ENCODE data around the gene INPP4A.
"Not testable (repeated sequence)": the region's sequence is repeated elsewhere in the genome, so short reads cannot be mapped to it uniquely, and the experiment has no call there.

INPP4A gene

GRCh38 chr2:98434492-98434891 lies 10.2 kb upstream of the INPP4A start:
- in situ Hi-C loops (cut with MboI; ENCODE audit: low sequenced_read_pairs): no loop called here

DNA sequence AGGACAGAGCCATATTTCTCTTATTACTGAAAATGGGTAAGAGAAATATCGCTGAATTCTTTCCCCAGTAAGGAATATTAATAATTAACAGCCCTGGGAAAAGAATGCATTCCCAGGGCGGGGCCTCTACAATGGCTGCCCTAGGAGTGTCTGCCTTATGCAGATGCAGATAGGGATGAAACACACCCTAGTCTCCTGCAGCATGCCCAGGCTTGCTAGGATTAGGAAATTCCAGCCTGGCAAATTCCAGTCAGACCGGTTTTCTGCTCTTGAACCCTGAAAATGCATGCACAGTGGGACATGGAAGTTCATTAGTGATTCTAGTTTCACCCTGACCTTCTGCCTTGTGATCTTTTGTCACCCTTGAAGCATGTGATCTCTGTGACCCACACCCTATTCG lies 9.0 kb upstream of the INPP4A start:
- in situ Hi-C loops (cut with MboI; ENCODE audit: low sequenced_read_pairs): not testable (repeated sequence)

DNA sequence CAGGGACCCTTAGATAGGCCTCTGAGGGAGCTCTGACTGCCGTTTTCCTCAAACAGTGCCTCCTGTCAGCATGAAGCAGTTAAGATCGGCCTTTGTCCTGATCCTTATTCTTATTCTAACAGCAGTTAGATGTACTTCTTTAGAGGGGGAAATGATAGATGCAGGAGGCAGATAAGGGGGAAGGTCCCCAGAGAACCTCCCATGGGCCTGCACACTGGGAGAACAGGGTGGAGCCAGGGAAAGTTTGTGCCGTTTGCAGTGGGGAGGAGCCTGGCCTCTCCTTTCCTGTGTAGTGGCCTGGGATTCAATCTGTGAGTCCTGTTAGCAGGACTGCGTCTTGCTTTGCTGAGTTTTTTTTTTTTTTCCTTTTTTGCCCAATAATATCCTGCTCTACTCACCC lies 7.9 kb upstream of the INPP4A start:
- in situ Hi-C loops (cut with MboI; ENCODE audit: low sequenced_read_pairs): no loop called here

DNA sequence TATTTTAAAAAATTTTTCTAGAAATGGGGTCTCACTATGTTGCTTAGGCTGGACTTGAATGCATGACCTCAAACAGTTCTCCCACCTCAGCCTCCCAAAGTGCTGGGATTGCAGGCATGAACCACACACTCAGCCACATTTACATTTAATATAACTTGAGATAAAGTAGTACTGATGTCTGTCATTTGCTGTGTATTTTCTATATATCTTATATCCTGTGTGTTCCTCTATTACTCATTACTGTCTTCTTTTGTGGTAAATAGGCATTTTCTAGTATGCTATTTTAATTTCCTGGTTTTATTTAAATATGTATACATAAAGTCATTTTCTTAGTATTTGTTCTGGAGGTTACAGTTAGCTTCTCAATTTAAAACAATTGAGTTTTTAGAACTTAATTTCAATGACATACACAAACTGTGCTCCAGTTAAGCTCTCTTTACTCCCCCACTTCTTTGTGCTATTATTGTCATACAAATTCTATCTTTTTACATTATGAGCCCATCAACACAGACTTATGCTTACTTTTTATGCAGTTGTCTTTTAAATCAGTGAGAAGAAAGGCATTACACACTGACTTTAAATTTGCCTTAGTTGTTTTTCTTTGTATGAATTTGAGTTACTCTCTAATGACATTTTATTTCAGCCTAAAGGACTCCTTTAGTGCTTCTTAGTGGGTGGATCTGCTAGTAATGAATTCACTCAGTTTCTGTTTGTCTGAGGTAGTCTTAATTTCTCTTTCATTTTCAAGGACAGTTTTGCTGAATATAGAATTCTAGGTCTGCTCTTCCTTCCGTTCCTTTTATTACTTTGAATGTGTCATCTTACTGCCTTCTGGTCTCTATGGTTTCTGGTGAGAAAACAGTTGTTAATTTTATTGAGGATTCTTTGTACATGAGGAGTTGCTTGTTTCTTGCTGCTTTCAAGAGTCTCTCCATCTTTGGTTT lies 6.2 kb upstream of the INPP4A start:
- in situ Hi-C loops (cut with MboI; ENCODE audit: low sequenced_read_pairs): no loop called here

DNA sequence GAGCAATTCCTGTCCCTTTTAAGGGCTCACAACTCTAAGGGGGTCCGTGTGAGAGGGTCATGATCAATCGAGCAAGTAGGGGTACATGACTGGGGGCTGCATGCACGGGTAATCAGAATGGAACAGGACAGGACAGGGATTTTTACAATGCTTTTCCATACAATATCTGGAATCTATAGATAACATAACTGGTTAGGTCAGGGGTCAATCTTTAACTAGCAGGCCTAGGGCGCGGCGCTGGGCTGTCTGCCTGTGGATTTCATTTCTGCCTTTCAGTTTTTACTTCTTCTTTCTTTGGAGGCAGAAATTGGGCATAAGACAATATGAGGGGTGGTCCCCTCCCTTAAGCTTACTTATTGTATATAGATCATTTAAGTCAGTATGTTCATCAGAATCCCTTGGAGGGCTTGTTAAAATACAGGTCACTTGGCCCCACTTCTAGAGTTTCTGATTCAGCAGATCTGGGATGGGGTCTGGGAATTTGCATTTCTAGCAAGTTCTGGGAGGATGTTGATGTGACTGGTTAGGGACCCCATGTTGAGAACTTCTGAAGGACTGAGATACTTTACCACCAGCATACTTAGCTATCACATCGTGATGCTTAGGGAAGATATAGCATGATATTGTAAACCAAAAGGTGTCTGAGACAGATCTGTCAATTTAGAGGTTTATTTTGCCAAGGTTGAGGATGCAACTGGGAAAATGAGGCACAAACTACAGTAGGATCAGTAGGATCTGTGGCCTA lies 2.8 kb upstream of the INPP4A start:
- in situ Hi-C loops (cut with MboI; ENCODE audit: low sequenced_read_pairs): no loop called here

- in situ Hi-C loops (cut with MboI; ENCODE audit: low sequenced_read_pairs): no loop called here
These were observed 2.2 kb upstream of the INPP4A start for GRCh38 chr2:98442488-98442887.

DNA sequence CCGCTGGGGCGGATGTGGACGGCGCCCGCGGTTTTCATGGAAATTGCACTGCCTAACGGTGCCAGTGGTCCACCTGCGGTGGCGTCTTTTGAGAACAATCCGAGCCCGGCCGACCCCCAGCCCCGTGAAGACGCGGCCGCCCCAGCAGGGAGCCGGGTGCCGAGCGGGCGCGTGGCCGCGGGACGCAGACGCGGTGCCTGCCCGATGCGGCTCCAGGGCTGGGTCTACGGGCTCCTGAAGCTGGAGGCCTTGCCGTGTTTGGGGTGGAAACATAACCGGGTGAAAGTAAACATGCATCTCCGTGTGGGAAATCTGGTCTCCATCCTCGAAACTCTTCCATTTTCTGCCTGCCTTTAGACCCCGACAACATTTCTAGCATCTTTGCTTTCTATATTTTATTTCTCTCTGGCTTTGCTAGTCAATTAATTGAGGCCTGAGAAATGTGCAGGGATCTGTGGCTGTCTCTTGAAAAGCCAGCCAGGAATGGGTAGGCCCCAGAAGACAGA lies 572 bp downstream of the INPP4A start:
- in situ Hi-C loops (cut with MboI; ENCODE audit: low sequenced_read_pairs): no loop called here

GRCh38 chr2:98445683-98446581 lies 1.3 kb downstream of the INPP4A start:
- in situ Hi-C loops (cut with MboI; ENCODE audit: low sequenced_read_pairs): no loop called here

- in situ Hi-C loops (cut with MboI; ENCODE audit: low sequenced_read_pairs): no loop called here
These were observed 2.2 kb downstream of the INPP4A start for GRCh38 chr2:98446850-98447249.

DNA sequence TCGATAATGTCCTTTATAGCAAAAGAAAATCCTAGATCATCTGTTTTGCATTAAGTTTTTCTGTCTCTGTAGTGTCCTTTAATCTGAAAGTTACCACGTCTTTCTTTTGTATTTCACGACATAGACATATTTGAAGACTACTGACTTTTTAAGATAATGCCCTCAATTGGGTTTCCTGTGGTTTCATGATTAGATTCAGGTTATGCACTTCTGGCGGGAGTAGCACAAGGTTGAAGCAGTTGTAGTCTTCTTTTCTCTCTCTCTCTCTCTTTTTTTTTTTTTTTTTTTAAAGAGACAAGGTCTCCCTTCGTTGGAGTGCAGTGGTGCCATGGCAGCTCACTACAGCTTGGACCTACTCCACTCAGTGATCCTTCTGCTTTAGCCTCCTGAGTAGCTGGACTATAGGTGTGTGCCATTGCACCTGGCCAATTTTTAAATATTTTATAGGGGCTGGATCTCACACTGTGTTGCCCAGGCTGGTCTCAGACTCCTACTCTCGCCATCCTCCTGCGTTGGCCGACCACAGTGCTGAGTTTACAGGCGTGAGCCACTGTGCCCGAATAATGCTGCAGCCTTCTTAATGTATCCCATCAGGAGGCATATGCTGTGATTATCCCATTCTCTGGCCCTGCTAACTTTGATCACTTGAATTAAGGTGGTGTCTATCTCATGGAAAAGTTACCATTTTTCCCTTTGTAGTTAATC lies 3.9 kb downstream of the INPP4A start:
- in situ Hi-C loops (cut with MboI; ENCODE audit: low sequenced_read_pairs): no loop called here

DNA sequence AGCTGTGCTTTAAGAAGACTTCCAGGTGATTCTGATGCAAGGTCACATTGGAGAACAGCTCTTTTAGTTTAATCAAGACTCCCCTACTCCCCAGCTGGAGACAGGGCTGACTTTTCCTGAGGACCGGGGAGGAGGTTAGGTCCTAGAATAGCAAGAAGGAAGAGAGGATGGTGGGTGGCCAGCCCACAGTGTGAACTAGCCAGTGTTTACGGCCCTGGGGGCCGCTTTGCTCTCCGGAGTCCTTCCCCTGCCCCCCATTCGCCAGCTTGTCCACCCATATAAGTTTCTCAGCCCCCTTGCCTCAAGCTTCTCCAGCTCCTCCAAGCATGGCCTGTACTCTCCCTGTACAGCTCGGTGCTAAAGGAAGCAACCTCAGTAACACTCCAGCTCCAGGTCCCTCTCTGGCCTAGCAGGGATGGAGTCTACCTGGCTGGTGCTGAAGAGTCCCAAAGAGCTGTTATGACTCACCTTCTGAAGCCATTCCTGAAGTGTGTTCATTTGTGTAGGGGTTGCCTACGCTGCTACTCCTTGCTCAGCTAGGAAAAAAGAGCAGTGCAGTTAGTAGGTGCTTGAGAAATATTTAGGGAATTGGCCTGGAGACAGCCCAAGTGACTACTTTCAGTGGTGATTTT lies 7.9 kb downstream of the INPP4A start:
- in situ Hi-C loops (cut with MboI; ENCODE audit: low sequenced_read_pairs): no loop called here

GRCh38 chr2:98453083-98453482 lies 8.4 kb downstream of the INPP4A start:
- in situ Hi-C loops (cut with MboI; ENCODE audit: low sequenced_read_pairs): no loop called here

DNA sequence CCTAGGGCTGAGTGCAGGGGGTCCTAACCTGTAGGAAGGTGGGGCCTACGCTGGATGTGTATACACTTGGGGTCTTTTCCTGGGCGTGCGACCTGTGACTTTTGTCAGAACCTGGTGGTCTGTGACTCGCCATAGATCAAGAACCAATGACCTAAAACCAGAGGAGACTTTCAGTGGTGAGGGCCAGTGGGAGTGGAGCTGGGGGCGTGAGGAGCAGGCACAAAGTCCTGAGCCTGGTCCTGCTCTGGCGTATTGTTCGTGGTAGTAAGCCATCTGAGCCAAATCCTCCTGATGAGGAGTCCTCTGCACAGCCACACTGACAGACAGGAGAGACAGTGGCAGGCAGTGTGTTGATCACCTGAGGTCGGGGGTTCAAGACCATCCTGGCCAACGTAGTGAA lies 8.9 kb downstream of the INPP4A start:
- in situ Hi-C loops (cut with MboI; ENCODE audit: low sequenced_read_pairs): no loop called here

DNA sequence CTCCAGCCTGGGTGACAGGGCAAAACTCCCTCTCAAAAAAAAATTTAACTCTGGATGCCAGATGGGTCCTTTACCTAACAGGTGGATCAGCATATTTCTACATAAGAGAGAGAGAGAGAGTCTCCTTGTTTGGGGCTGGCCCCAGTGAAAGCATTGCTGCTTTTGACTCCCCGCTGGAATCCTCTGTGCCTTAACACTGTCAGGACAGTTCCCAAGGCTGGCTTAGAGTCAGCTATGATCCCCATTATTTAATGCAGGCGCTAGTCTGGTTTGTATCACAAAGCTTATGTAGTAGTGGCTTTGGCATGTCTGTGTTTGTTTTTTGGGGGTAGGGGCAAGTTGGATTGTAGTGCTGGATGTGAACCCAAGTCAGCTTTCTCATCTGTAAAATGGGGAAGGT lies 9.4 kb downstream of the INPP4A start:
- in situ Hi-C loops (cut with MboI; ENCODE audit: low sequenced_read_pairs): no loop called here

- in situ Hi-C loops (cut with MboI; ENCODE audit: low sequenced_read_pairs): no loop called here
These were observed 10.0 kb downstream of the INPP4A start for GRCh38 chr2:98454500-98455235.

- in situ Hi-C loops (cut with MboI; ENCODE audit: low sequenced_read_pairs): no loop called here
These were observed 10.9 kb downstream of the INPP4A start for GRCh38 chr2:98455494-98455976.

- in situ Hi-C loops (cut with MboI; ENCODE audit: low sequenced_read_pairs): no loop called here
These were observed 12.5 kb downstream of the INPP4A start for GRCh38 chr2:98457045-98457696.

DNA sequence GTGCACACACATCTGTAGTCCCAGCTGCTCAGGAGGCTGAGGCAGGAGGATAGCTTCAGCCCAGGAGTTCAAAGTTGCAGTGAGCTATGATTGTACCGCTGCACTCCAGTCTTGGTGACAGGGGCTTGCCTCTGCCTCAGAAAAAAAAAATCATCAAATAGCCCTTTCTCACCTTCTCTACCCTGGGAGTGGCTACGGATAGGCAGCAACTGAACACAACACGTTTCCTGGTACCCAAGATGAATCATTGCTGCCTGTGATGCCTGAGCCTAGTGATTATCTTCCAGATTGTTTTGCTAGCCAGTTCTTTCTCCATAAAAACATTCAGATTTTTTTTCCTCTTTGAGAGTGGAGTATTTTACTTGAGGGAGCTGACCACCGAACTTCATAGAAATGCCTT lies 13.5 kb downstream of the INPP4A start:
- in situ Hi-C loops (cut with MboI; ENCODE audit: low sequenced_read_pairs): no loop called here

All from HL-60/S4 treated with phorbol 12-myristate 13-acetate at 8.2 ng/mL for 4 days and 3 days (cell line).